Cardiac muscle cell (in vitro differentiated cells and primary cell): ENCODE data around the gene MEGF11. TPM values are rescaled to one million over a fixed set of nuclear protein-coding genes. Genes with fewer than 3 reads are reported as not detected.
A peak's percentile ranks its signal among the peaks of the same experiment; 100 is the strongest.

Experiments
- DNase-seq, 2 donors: peaks; one replicate each; pipeline versions ENCODE4 v3.0.0 to v3.0.0-alpha.2; 2010 to 2017; ENCODE audit warnings: low read depth in 1 of 2, low spot score in 1 of 2
- H3K27ac ChIP-seq: fragments of 200-600 bp; sonication (generic); 2 replicates; pipeline ENCODE4 v1.5.1; 2016
- H3K27me3 ChIP-seq: fragments of 200-600 bp; sonication (generic); 2 replicates; pipeline ENCODE4 v1.6.0; 2016; ENCODE audit warnings: control low read depth
- H3K36me3 ChIP-seq: fragments of 200-600 bp; sonication (generic); 2 replicates; pipeline ENCODE4 v1.5.1; 2016; ENCODE audit warnings: control low read depth
- H3K4me1 ChIP-seq: fragments of 200-600 bp; sonication (generic); 2 replicates; pipeline ENCODE4 v1.8.1; 2017; ENCODE audit warnings: low read depth, mild to moderate bottlenecking, mixed run types
- H3K4me3 ChIP-seq: fragments of 200-600 bp; sonication (generic); 2 replicates; pipeline ENCODE4 v1.5.1; 2016; ENCODE audit warnings: mild to moderate bottlenecking
- H3K9me3 ChIP-seq: fragments of 200-600 bp; sonication (generic); 2 replicates; pipeline ENCODE4 v1.5.1; 2017; ENCODE audit warnings: low read depth, mild to moderate bottlenecking, control low read depth
- CTCF ChIP-seq: IDR thresholded peaks from 2 replicates; pipeline ENCODE4 v1.5.1; 2012; ENCODE audit warnings: low read depth, mild to moderate bottlenecking, low read length
- polyA plus RNA-seq: library from polyadenylated mRNA; unstranded; fragments of >200 nt; fragmentation: Nextera tagmentation; extraction: Ambion mirVana; gene quantifications from 2 replicates; pipeline ENCODE4 v1.2.1, GENCODE V29; 2016
- total RNA-seq: library from RNA; depleted of rRNA; stranded (reverse); fragments of >200 nt; gene quantifications from 2 replicates; pipeline ENCODE4 v1.2.3, GENCODE V29; 2016

The MEGF11 gene
- total and polyA plus RNA-seq, 2 experiments from 2014 or later, result 0.30 TPM; not detected in 1

- Histone ChIP-seq H3K4me1 (no peaks in the 10 kb centered on the region), H3K4me3 (no peak overlapping the region), H3K27me3 (no peaks in the 10 kb centered on the region), H3K36me3 (no peaks in the 10 kb centered on the region), H3K9me3 (no peaks in the 10 kb centered on the region), H3K27ac (no peak overlapping the region)
- DNase-seq, result no peak
- TF ChIP-seq CTCF, result no peak
These were observed 336.2 kb downstream of the MEGF11 start for GRCh38 chr15:65917407-65917756.

- peak; percentile 79 to 85 for DNase-seq
- Histone ChIP-seq H3K9me3 (no peaks in the 10 kb centered on the region), H3K27me3 (no peaks in the 10 kb centered on the region), H3K4me3 (no peak overlapping the region), H3K36me3 (no peaks in the 10 kb centered on the region), H3K4me1 (no peaks in the 10 kb centered on the region), H3K27ac (no peak overlapping the region)
- peak; percentile 75 for TF ChIP-seq CTCF
These were observed 336.7 kb downstream of the MEGF11 start for GRCh38 chr15:65916664-65917406.

- Histone ChIP-seq H3K4me1 (no peaks in the 10 kb centered on the region), H3K27me3 (no peaks in the 10 kb centered on the region), H3K36me3 (no peaks in the 10 kb centered on the region), H3K27ac (no peak overlapping the region), H3K9me3 (no peaks in the 10 kb centered on the region), H3K4me3 (no peak overlapping the region)
- TF ChIP-seq CTCF, result no peak
- no peak for DNase-seq
These were observed 337.4 kb downstream of the MEGF11 start for GRCh38 chr15:65916041-65916663.

GRCh38 chr15:65914981-65915925, 338.3 kb downstream of the MEGF11 start:
- Histone ChIP-seq H3K36me3 (no peaks in the 10 kb centered on the region), H3K27me3 (no peaks in the 10 kb centered on the region), H3K27ac (no peak overlapping the region), H3K4me1 (no peaks in the 10 kb centered on the region), H3K4me3 (no peak overlapping the region), H3K9me3 (no peaks in the 10 kb centered on the region)
- TF ChIP-seq CTCF, result no peak
- DNase-seq, result no peak

- DNase-seq, result no peak
- no peak for TF ChIP-seq CTCF
- no peak overlapping the region for H3K4me3 ChIP-seq
- H3K4me1 ChIP-seq, result no peaks in the 10 kb centered on the region
- H3K36me3 ChIP-seq, result no peaks in the 10 kb centered on the region
- no peak overlapping the region for H3K27ac ChIP-seq
- no peaks in the 10 kb centered on the region for H3K27me3 ChIP-seq
- no peaks in the 10 kb centered on the region for H3K9me3 ChIP-seq
These were observed 339.2 kb downstream of the MEGF11 start for GRCh38 chr15:65914386-65914785.
